SK-N-SH (cell line): ENCODE results near the gene SLC5A1.

Experiments
- ELF1 ChIP-seq: IDR thresholded peaks from 2 replicates; pipeline ENCODE4 v1.4.0; 2012
- EP300 ChIP-seq, 2 experiments: IDR thresholded peaks; 2 replicates each; pipeline versions ENCODE4 v1.4.0 to v1.6.1; 2012; ENCODE audit warnings: borderline replicate concordance in 1 of 2, low read depth in 1 of 2, low read length in 1 of 2
- FOXJ3 ChIP-seq: sonication (generic); formaldehyde crosslinking; IDR thresholded peaks from 2 replicates; pipeline ENCODE4 v1.5.1; 2020; ENCODE audit warnings: mild to moderate bottlenecking, missing genetic modification reagents
- GABPA ChIP-seq: IDR thresholded peaks from 2 replicates; pipeline ENCODE4 v1.4.0; 2012; ENCODE audit warnings: low read depth, mild to moderate bottlenecking
- TF ChIP-seq, protein P1 (sequence below): fragments of 200-600 bp; sonication (generic); IDR thresholded peaks from 2 replicates; pipeline ENCODE4 v1.6.1; 2017; ENCODE audit warnings: antibody characterized with exemption, mild to moderate bottlenecking, moderate library complexity
- TF ChIP-seq, protein P2 (sequence below): fragments of 150-350 bp; IDR thresholded peaks from 2 replicates; pipeline ENCODE4 v1.6.1; 2016; ENCODE audit warnings: mild to moderate bottlenecking, low read depth, low read length

DNA sequence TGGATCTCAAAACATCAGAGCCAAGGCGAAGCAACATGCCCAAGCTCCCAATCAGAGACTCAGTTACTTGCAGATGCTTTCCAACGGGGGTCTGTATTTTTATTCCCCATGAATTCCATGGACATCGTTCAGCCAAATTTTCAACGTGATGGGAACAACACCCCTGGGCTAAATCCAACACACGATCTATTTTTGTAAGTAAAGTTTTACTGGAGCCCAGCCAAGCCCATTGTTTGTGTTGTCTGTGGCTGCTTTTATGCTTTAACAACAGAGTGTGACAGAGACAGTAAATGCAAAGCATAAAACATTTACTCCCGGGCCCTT is 33.7 kb downstream of the SLC5A1 start:
- TF ChIP-seq GABPA = no peak
- TF ChIP-seq, protein P1, sequence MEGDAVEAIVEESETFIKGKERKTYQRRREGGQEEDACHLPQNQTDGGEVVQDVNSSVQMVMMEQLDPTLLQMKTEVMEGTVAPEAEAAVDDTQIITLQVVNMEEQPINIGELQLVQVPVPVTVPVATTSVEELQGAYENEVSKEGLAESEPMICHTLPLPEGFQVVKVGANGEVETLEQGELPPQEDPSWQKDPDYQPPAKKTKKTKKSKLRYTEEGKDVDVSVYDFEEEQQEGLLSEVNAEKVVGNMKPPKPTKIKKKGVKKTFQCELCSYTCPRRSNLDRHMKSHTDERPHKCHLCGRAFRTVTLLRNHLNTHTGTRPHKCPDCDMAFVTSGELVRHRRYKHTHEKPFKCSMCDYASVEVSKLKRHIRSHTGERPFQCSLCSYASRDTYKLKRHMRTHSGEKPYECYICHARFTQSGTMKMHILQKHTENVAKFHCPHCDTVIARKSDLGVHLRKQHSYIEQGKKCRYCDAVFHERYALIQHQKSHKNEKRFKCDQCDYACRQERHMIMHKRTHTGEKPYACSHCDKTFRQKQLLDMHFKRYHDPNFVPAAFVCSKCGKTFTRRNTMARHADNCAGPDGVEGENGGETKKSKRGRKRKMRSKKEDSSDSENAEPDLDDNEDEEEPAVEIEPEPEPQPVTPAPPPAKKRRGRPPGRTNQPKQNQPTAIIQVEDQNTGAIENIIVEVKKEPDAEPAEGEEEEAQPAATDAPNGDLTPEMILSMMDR = no peak
- TF ChIP-seq ELF1 = no peak
- TF ChIP-seq EP300 (IDR thresholded peaks at IDR 0.05; ENCODE audit: borderline replicate concordance in 1 of 2, low read depth in 1 of 2, low read length in 1 of 2) = no peak
- TF ChIP-seq FOXJ3 (CRISPR knock-in tag) = no peak
- TF ChIP-seq, protein P2, sequence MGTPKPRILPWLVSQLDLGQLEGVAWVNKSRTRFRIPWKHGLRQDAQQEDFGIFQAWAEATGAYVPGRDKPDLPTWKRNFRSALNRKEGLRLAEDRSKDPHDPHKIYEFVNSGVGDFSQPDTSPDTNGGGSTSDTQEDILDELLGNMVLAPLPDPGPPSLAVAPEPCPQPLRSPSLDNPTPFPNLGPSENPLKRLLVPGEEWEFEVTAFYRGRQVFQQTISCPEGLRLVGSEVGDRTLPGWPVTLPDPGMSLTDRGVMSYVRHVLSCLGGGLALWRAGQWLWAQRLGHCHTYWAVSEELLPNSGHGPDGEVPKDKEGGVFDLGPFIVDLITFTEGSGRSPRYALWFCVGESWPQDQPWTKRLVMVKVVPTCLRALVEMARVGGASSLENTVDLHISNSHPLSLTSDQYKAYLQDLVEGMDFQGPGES = no peak
